ENCODE data around the gene BANF1.
"Not testable (repeated sequence)": the region's sequence is repeated elsewhere in the genome, so short reads cannot be mapped to it uniquely, and the experiment has no call there.

BANF1 gene

GRCh38 chr11:66008095-66008467 is 5.8 kb downstream of the BANF1 start:
- CTCF ChIA-PET = interaction anchor here (1.1 to 8.3 kb wide), 4 partner anchors 14 to 148 kb away, joined by 3 to 67 read pairs (median 14); partner anchors contain the start of gene MUS81
- POLR2A ChIA-PET = interaction anchor here (1.1 kb wide), 1 partner anchor 37 kb away, joined by 5 read pairs; no protein-coding TSS in a partner anchor
- DNase-seq (ENCODE audit: extremely low spot score) = no peak
- TF ChIP-seq CTCF (IDR thresholded peaks at IDR 0.05; ENCODE audit: control extremely low read depth, extremely low read depth, low read depth, missing control alignments) = no peak

- ChIA-PET CTCF (interaction anchor here (1.1 to 8.3 kb wide), 4 partner anchors 14 to 124 kb away, joined by 4 to 67 read pairs (median 14); no protein-coding TSS in a partner anchor), POLR2A (interaction anchor here (0.6 to 1.1 kb wide), 2 partner anchors 10 to 36 kb away, joined by 4 to 5 read pairs; no protein-coding TSS in a partner anchor)
- no peak for DNase-seq (ENCODE audit: extremely low spot score)
- no peak for TF ChIP-seq CTCF (IDR thresholded peaks at IDR 0.05; ENCODE audit: control extremely low read depth, extremely low read depth, low read depth, missing control alignments)
Observed at GRCh38 chr11:66008468-66009101, 6.3 kb downstream of the BANF1 start.

- DNase-seq (ENCODE audit: extremely low spot score); POLR2A ChIA-PET: not testable (repeated sequence)
- CTCF ChIA-PET = interaction anchor here (1.1 to 8.3 kb wide), 3 partner anchors 12 to 158 kb away, joined by 3 to 67 read pairs (median 23); no protein-coding TSS in a partner anchor
Observed at GRCh38 chr11:66010036-66010435, 7.7 kb downstream of the BANF1 start.

- no peak for TF ChIP-seq CTCF (IDR thresholded peaks at IDR 0.05; ENCODE audit: control extremely low read depth, extremely low read depth, low read depth, missing control alignments)
- CTCF ChIA-PET = interaction anchor here (0.9 to 8.3 kb wide), 4 partner anchors 11 to 252 kb away, joined by 3 to 67 read pairs (median 14); no protein-coding TSS in a partner anchor
- POLR2A ChIA-PET = interaction anchor here (1.3 kb wide), 1 partner anchor 9 kb away, joined by 10 read pairs; the partner anchor contains the start of gene BANF1
- no peak for DNase-seq (ENCODE audit: extremely low spot score)
Observed at GRCh38 chr11:66011239-66011784, 9.0 kb downstream of the BANF1 start.

DNA sequence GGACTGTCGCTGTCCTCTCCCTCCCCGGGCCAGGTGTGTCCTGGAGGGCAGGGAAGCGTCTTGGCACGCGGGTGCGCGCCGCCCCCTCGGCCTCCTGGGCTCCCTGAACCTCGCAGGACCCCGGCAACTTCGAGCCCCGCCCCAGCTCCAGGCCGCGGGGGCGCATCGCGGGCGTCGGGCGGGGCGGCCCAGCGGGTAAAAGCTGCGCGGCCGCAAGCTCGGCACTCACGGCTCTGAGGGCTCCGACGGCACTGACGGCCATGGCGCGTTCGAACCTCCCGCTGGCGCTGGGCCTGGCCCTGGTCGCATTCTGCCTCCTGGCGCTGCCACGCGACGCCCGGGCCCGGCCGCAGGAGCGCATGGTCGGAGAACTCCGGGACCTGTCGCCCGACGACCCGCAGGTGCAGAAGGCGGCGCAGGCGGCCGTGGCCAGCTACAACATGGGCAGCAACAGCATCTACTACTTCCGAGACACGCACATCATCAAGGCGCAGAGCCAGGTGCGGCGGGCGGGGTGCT is 9.5 kb downstream of the BANF1 start, which contains the start of gene CST6:
TSS of gene CST6 (plus strand) at position 224 of the 519 bp plus-strand sequence. CDS start at position 261, 37 bp downstream.
- no peak for TF ChIP-seq CTCF (IDR thresholded peaks at IDR 0.05; ENCODE audit: control extremely low read depth, extremely low read depth, low read depth, missing control alignments)
- POLR2A ChIA-PET = interaction anchor here (1.3 kb wide), 1 partner anchor 9 kb away, joined by 10 read pairs; the partner anchor contains the start of gene BANF1
- CTCF ChIA-PET = interaction anchor here (0.8 to 8.3 kb wide), 5 partner anchors 11 to 253 kb away, joined by 3 to 67 read pairs (median 4); no protein-coding TSS in a partner anchor
- no peak for DNase-seq (ENCODE audit: extremely low spot score)

- CTCF ChIA-PET = interaction anchor here (0.8 to 8.3 kb wide), 3 partner anchors 10 to 22 kb away, joined by 3 to 67 read pairs (median 3); partner anchors contain the start of genes BANF1 and EIF1AD
- TF ChIP-seq CTCF (IDR thresholded peaks at IDR 0.05; ENCODE audit: control extremely low read depth, extremely low read depth, low read depth, missing control alignments) = no peak
- POLR2A ChIA-PET = interaction anchor here (1.3 kb wide), 1 partner anchor 10 kb away, joined by 10 read pairs; the partner anchor contains the start of gene BANF1
Observed at GRCh38 chr11:66012371-66012945, 10.2 kb downstream of the BANF1 start.

More at GRCh38 chr11:66012371-66012945, 10.2 kb downstream of the BANF1 start:
- no peak for DNase-seq (ENCODE audit: extremely low spot score)
